ENCODE measurements around the gene PHF21A.

DNA sequence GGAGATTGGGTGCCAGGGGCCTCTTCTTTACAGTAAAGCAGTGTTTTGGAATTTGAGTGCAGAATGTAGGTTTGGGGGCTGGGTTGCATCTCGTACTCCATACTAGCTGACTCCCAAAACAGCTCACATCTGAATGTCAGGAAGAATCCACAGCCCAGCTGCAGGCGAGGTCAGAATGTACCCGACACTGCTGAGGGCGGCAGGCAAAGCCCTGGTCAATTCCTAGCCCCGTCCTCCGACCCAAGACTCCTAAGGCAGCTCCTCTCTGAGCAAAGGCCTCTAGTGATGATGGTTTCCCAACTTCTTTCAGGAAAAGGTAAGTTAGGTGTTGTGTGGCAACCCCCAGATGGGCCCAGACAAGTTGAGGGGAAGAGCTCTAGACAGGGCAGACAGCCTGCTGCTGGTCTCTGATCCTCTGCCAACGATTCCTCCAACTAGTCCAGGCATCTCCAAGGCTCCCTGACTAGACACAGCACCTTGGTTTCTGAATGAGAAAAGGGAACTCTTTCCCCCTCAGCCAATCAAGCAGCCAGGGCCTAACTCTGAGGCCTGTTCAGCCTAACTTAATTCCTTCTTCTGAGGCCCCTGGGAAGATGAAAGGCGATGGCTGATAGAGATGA lies 190.2 kb downstream of the PHF21A start:
- TF ChIP-seq EZH2 (IDR thresholded peaks at IDR 0.05; ENCODE audit: borderline replicate concordance, low read length) (no peak), CTCF (conservative IDR thresholded peaks at IDR 0.05 in 1 of 2, IDR thresholded peaks at IDR 0.05 in 1 of 2; ENCODE audit: extremely low read depth in 1 of 2, insufficient read depth in 1 of 2, low read depth in 1 of 2, low read length in 2 of 2) (no peak)

Measured in mammary epithelial cell (primary cell).